HEK293 (cell line): ENCODE measurements around the gene POU2AF1.

ENCODE experiments used
- CTCF ChIA-PET: fragments of 350-600 bp; formaldehyde crosslinking; extraction: SDS; loops from one replicate; lab custom pipeline; 2021; ENCODE audit warnings: antibody characterized with exemption; lab: Yijun Ruan, JAX
- POLR2A ChIA-PET: fragments of 300-600 bp; formaldehyde crosslinking; extraction: SDS; loops from one replicate; lab custom pipeline; 2020; ENCODE audit warnings: antibody characterized with exemption, inconsistent platforms; lab: Yijun Ruan, JAX
- H3K27ac ChIP-seq: fragments of 200-500 bp; sonication (Bioruptor generic); 2 replicates; pipeline ENCODE4 v1.5.1; 2014; ENCODE audit warnings: low read depth, low read length, control low read depth, inconsistent platforms; ENCODE audit errors: extremely low read depth
- H3K36me3 ChIP-seq, 2 experiments: fragments of 200-500 bp in 1 of 2; sonication (Bioruptor generic) in 1 of 2; 1 replicate in 1 of 2; 2 replicates in 1 of 2; pipeline ENCODE4 v1.5.1; 2014 to 2017; ENCODE audit warnings: inconsistent platforms in 2 of 2, low read length in 2 of 2; ENCODE audit not compliant: control insufficient read depth in 2 of 2, insufficient read depth in 1 of 2
- H3K4me1 ChIP-seq: fragments of 200-500 bp; sonication (Bioruptor generic); 2 replicates; pipeline ENCODE4 v1.5.1; 2014; ENCODE audit warnings: mild to moderate bottlenecking, low read length, inconsistent platforms; ENCODE audit not compliant: control insufficient read depth, insufficient read depth
- H3K4me3 ChIP-seq: 2 replicates; pipeline ENCODE4 v1.5.1; 2011; ENCODE audit warnings: low read depth, mild to moderate bottlenecking, control low read depth, low read length, moderate library complexity
- H3K9me3 ChIP-seq: fragments of 200-500 bp; sonication (Bioruptor generic); 2 replicates; pipeline ENCODE4 v1.5.1; 2014; ENCODE audit warnings: low read depth, low read length, inconsistent platforms; ENCODE audit not compliant: control insufficient read depth, insufficient read depth
- EGR2 ChIP-seq: fragments of 450-650 bp; formaldehyde crosslinking; IDR thresholded peaks from 2 replicates; pipeline ENCODE4 v1.5.1; 2016; ENCODE audit warnings: low read depth, missing biosample characterization, missing genetic modification characterization
- GFI1B ChIP-seq: fragments of 450-650 bp; formaldehyde crosslinking; IDR thresholded peaks from 2 replicates; pipeline ENCODE4 v1.5.1; 2016; ENCODE audit warnings: missing biosample characterization, missing genetic modification characterization
- IKZF3 ChIP-seq: fragments of 450-650 bp; IDR thresholded peaks from 2 replicates; pipeline ENCODE4 v1.5.0; 2018; ENCODE audit warnings: missing biosample characterization, mild to moderate bottlenecking, missing genetic modification characterization, moderate library complexity
- ZFP69B ChIP-seq: fragments of 450-650 bp; formaldehyde crosslinking; IDR thresholded peaks from 2 replicates; pipeline ENCODE4 v1.5.1; 2016; ENCODE audit warnings: missing biosample characterization, missing genetic modification characterization
- ZNF2 ChIP-seq: fragments of 450-650 bp; formaldehyde crosslinking; IDR thresholded peaks from 2 replicates; pipeline ENCODE4 v1.5.1; 2016; ENCODE audit warnings: missing biosample characterization, missing genetic modification characterization
- ZNF211 ChIP-seq: fragments of 450-650 bp; formaldehyde crosslinking; IDR thresholded peaks from 2 replicates; pipeline ENCODE4 v1.5.1; 2016; ENCODE audit warnings: low read depth, missing biosample characterization, missing genetic modification characterization
- ZNF221 ChIP-seq: fragments of 450-650 bp; formaldehyde crosslinking; IDR thresholded peaks from 2 replicates; pipeline ENCODE4 v1.5.1; 2017; ENCODE audit warnings: missing biosample characterization, missing genetic modification characterization, borderline replicate concordance
- ZNF223 ChIP-seq: fragments of 450-650 bp; formaldehyde crosslinking; IDR thresholded peaks from 2 replicates; pipeline ENCODE4 v1.5.1; 2016; ENCODE audit warnings: missing biosample characterization, missing genetic modification characterization
- ZNF248 ChIP-seq: fragments of 450-650 bp; formaldehyde crosslinking; IDR thresholded peaks from 2 replicates; pipeline ENCODE4 v1.5.1; 2017; ENCODE audit warnings: missing biosample characterization, missing genetic modification characterization
- ZNF280C ChIP-seq: fragments of 450-650 bp; formaldehyde crosslinking; IDR thresholded peaks from 2 replicates; pipeline ENCODE4 v1.5.1; 2016; ENCODE audit warnings: missing biosample characterization, missing genetic modification characterization
- ZNF302 ChIP-seq: fragments of 450-650 bp; formaldehyde crosslinking; IDR thresholded peaks from 2 replicates; pipeline ENCODE4 v1.5.1; 2016; ENCODE audit warnings: missing biosample characterization, missing genetic modification characterization, low read depth
- ZNF513 ChIP-seq: fragments of 450-650 bp; IDR thresholded peaks from 2 replicates; pipeline ENCODE4 v1.5.1; 2018; ENCODE audit warnings: missing biosample characterization, missing genetic modification characterization
- ZNF521 ChIP-seq: fragments of 450-650 bp; formaldehyde crosslinking; IDR thresholded peaks from 2 replicates; pipeline ENCODE4 v1.5.1; 2017; ENCODE audit warnings: missing biosample characterization, mild to moderate bottlenecking, missing genetic modification characterization
- ZNF549 ChIP-seq: fragments of 450-650 bp; IDR thresholded peaks from 2 replicates; pipeline ENCODE4 v1.5.1; 2018; ENCODE audit warnings: missing biosample characterization, missing genetic modification characterization, mild to moderate bottlenecking, inconsistent platforms, moderate library complexity
- ZNF658 ChIP-seq: fragments of 450-650 bp; formaldehyde crosslinking; IDR thresholded peaks from 2 replicates; pipeline ENCODE4; 2016; ENCODE audit warnings: missing biosample characterization, missing genetic modification characterization
- ZNF76 ChIP-seq: fragments of 450-650 bp; formaldehyde crosslinking; IDR thresholded peaks from 2 replicates; pipeline ENCODE4; 2016; ENCODE audit warnings: low read depth, missing biosample characterization, missing genetic modification characterization, borderline replicate concordance
- ZNF785 ChIP-seq: fragments of 450-650 bp; formaldehyde crosslinking; IDR thresholded peaks from 2 replicates; pipeline ENCODE4 v1.5.1; 2016; ENCODE audit warnings: missing biosample characterization, missing genetic modification characterization
- TF ChIP-seq, protein P1 (sequence below): fragments of 450-650 bp; formaldehyde crosslinking; IDR thresholded peaks from 2 replicates; pipeline ENCODE4 v1.5.1; 2016; ENCODE audit warnings: missing biosample characterization, missing genetic modification characterization
- TF ChIP-seq, protein P2 (sequence below): fragments of 450-650 bp; formaldehyde crosslinking; IDR thresholded peaks from 2 replicates; pipeline ENCODE4 v1.5.1; 2016; ENCODE audit warnings: missing biosample characterization, missing genetic modification characterization

POU2AF1 gene

GRCh38 chr11:111406589-111406988 is 27.5 kb upstream of the POU2AF1 start:
- POLR2A ChIA-PET, result no interaction called here
- Histone ChIP-seq H3K4me1 (no peaks in the 10 kb centered on the region), H3K9me3 (no peaks in the 10 kb centered on the region), H3K27ac (no peak overlapping the region), H3K4me3 (no peak overlapping the region), H3K36me3 (no peaks in the 10 kb centered on the region)
- CTCF ChIA-PET, result interaction anchor here (0.9 kb wide), 1 partner anchor 17 kb away, joined by 3 read pairs; no protein-coding TSS in a partner anchor
- no peak for TF ChIP-seq ZNF76 (tag by site-specific recombination)
- 0 out of 2 replicates have a peak, but pooled peaks have one; percentile 14 for TF ChIP-seq EGR2 (tag by site-specific recombination)

DNA sequence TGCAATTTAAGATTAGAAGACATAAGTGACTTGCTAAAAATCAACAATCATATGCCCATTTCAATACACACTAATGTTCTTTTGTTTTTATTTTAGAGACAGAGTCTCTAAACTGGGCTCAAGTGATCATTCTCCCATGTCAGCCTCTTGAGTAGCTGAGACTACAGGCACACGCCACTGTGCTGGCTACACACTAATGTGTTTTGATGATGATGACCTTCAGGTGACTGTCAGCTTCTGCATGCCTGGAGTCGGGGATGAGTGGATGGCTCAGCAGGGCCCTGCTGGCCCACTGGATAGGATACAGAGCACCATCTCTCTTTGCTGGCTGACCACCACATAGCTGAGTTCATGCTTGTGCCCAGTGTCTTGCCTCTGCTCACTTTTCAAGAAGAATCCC is 27.0 kb upstream of the POU2AF1 start:
- Histone ChIP-seq H3K4me1 (no peaks in the 10 kb centered on the region), H3K36me3 (no peaks in the 10 kb centered on the region), H3K9me3 (no peaks in the 10 kb centered on the region), H3K4me3 (no peak overlapping the region), H3K27ac (no peak overlapping the region)
- ChIA-PET POLR2A (no interaction called here), CTCF (no interaction called here)
- no peak for TF ChIP-seq ZNF280C (tag by site-specific recombination)
- TF ChIP-seq IKZF3, result no peak
- TF ChIP-seq ZNF658, result no peak
- no peak for TF ChIP-seq ZNF223 (tag by site-specific recombination)
- TF ChIP-seq ZNF221 (tag by site-specific recombination), result no peak
- TF ChIP-seq ZFP69B (tag by site-specific recombination), result no peak
- TF ChIP-seq, protein P1, sequence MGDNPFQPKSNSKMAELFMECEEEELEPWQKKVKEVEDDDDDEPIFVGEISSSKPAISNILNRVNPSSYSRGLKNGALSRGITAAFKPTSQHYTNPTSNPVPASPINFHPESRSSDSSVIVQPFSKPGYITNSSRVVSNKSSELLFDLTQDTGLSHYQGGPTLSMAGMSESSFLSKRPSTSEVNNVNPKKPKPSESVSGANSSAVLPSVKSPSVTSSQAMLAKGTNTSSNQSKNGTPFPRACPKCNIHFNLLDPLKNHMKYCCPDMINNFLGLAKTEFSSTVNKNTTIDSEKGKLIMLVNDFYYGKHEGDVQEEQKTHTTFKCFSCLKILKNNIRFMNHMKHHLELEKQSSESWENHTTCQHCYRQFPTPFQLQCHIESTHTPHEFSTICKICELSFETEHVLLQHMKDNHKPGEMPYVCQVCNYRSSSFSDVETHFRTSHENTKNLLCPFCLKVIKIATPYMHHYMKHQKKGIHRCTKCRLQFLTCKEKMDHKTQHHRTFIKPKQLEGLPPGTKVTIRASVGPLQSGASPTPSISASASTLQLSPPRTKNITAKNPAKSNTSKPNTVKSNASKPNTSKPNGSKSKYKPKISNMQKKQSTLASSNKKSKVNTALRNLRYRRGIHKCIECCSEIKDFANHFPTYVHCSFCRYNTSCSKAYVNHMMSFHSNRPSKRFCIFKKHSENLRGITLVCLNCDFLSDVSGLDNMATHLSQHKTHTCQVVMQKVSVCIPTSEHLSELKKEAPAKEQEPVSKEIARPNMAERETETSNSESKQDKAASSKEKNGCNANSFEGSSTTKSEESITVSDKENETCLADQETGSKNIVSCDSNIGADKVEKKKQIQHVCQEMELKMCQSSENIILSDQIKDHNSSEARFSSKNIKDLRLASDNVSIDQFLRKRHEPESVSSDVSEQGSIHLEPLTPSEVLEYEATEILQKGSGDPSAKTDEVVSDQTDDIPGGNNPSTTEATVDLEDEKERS (tag by site-specific recombination), result no peak
- TF ChIP-seq ZNF248, result no peak
- no peak for TF ChIP-seq ZNF521 (tag by site-specific recombination)
- no peak for TF ChIP-seq ZNF513 (tag by site-specific recombination)
- no peak for TF ChIP-seq ZNF302 (tag by site-specific recombination)
- no peak for TF ChIP-seq ZNF785 (tag by site-specific recombination)
- TF ChIP-seq ZNF2 (tag by site-specific recombination), result no peak
- TF ChIP-seq GFI1B, result no peak
- TF ChIP-seq ZNF549 (tag by site-specific recombination), result no peak
- TF ChIP-seq ZNF211 (tag by site-specific recombination), result no peak
- TF ChIP-seq, protein P2, sequence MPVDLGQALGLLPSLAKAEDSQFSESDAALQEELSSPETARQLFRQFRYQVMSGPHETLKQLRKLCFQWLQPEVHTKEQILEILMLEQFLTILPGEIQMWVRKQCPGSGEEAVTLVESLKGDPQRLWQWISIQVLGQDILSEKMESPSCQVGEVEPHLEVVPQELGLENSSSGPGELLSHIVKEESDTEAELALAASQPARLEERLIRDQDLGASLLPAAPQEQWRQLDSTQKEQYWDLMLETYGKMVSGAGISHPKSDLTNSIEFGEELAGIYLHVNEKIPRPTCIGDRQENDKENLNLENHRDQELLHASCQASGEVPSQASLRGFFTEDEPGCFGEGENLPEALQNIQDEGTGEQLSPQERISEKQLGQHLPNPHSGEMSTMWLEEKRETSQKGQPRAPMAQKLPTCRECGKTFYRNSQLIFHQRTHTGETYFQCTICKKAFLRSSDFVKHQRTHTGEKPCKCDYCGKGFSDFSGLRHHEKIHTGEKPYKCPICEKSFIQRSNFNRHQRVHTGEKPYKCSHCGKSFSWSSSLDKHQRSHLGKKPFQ (tag by site-specific recombination), result no peak
